ENCODE measurements around the gene FAM20C.

The FAM20C gene

DNA sequence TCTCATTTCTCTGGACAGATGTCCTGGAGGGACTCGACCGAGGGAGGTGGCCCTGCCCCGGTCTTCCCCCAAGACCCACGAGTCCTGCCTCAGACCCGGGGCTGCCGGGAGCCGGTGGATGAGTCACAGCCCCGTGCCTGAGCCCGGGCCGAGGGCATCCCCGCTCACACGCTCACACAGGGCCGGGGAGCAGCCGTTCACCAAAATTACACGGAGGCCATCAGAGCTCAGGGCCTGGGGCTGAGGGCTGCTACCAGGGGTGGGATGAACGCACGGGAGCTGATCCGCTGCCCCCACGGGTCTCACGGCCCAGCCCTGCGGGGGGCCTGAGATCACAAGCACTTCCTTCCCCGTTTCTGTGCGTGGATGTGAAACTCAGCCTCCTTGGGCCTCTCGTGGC is 17.5 kb downstream of the FAM20C start:
- no peak for DNase-seq (ENCODE audit: low spot score)

DNA sequence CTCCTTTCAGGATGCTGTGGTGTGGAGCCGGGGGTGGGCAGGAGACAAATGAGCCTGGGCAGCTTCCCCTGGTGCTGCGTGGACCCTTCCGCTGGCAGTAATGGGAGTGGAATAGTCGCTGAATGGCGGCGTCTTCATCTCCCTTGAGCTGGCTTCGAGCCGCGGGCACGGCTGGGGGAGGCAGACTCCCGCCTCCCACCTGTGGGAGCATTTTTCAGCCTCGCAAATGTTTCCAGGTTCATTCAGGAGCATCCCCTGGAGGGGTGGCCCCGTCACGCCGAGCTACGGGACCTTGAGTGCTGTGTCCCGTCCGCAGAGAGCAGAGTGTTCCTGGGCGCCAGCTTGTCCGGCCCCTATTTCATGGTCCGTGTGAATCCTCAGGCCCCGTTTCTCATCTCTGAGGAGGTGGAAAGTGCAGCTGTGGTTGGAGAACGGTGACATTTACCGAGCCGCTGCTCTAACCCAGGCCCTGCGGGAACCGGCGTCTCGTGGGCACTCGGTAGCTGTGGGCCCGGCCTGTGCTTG is 18.1 kb downstream of the FAM20C start:
- DNase-seq (ENCODE audit: low spot score) = no peak

DNA sequence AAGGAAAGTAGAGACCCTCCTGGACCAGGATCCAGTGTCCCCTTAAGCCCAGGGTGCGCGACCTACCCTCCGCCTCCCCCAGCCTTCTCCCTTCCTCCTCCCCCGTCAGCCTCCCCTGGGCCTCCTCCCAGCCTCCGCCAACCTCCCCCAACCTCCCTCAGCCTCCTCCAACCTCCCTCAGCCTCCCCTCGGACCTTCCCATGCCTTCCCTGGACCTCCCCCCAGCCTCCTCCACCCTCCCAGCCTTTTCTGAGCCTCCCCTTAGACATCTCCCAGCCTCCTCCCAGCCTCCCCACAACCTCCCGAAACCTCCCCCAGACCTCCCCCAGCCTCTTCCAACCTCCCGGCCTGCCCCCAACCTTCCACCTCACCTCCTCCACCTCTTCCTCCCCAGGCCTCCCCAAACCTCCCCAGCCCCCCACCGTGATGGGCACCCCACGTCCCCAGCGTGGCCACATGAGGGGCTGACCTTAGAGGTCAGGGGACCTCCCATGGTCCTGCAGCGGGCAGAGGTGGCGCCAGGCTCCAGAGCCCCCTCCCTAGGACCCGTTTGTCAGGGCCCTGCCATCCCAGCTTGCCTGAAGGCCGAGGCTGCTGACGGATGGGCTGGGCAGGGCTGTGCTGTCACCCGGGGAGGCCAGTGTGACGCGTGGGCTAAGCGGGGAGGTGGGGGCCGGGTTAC is 18.8 kb downstream of the FAM20C start:
- DNase-seq (ENCODE audit: low spot score) = no peak

DNA sequence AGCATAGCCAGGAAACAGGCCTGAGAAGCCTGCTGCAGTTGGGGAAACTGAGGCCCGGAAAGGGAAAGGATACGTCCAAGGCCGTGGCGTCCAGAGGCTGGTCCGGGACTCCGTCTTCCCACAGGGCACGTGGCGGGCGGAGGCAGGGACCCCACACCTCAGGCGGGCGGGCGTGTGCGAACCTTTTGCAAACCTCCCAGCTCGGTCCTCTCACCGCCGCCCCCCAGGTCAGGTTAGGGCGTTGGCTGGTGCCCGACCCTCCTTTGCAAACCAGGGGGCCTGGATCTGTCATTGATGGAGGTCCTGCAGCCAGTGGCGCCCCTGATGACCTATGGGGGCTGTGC is 19.3 kb downstream of the FAM20C start:
- no peak for DNase-seq (ENCODE audit: low spot score)

DNA sequence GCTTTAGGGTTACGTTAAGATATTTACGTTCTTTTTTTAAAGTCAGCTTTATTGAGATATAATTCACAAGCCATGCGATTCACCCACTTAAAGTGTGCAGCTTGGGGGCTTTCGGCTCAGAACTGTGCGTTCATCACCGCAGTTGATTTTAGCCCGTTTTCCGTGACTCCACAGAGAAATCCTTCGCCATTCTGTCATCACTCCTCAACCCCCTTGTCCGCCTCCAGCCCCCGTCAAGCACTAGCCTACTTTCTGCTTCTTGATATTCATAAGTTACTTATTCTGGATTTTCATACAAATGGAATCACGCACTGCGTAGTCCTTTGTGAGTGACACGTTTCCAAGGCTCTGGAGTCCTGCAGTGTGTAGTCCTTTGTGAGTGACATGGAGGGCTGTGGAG is 20.4 kb downstream of the FAM20C start:
- DNase-seq (ENCODE audit: low spot score) = no peak

DNA sequence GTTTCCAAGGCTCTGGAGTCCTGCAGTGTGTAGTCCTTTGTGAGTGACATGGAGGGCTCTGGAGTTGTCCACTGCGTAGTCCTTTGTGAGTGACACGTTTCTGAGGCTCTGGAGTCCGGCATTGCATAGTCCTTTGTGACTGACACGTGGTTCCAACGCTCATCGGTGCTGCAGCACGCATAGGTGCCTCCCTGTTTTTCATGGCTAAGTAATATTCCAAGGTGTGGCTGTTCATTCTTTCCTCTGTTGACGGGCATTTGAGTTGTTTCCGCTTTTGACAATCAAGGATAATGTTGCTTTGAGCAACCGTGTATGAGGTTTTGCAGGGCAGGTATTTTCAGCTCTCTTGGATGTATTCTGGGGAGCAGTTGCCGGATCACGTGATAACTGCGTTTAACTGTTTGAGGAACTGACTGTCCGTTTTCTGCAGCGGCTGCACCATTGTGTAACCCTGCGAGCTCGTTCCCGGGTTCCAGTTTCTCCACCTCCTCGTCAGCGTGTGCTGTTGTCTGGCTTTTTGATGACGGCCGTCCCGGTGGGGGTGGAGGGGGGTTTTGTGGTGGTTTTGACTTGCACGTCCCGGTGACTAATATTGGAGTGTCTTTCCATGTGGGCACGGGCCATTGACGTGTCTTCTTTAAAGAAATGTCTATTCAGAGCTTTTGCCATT is 21.1 kb downstream of the FAM20C start:
- DNase-seq (ENCODE audit: low spot score) = no peak

DNA sequence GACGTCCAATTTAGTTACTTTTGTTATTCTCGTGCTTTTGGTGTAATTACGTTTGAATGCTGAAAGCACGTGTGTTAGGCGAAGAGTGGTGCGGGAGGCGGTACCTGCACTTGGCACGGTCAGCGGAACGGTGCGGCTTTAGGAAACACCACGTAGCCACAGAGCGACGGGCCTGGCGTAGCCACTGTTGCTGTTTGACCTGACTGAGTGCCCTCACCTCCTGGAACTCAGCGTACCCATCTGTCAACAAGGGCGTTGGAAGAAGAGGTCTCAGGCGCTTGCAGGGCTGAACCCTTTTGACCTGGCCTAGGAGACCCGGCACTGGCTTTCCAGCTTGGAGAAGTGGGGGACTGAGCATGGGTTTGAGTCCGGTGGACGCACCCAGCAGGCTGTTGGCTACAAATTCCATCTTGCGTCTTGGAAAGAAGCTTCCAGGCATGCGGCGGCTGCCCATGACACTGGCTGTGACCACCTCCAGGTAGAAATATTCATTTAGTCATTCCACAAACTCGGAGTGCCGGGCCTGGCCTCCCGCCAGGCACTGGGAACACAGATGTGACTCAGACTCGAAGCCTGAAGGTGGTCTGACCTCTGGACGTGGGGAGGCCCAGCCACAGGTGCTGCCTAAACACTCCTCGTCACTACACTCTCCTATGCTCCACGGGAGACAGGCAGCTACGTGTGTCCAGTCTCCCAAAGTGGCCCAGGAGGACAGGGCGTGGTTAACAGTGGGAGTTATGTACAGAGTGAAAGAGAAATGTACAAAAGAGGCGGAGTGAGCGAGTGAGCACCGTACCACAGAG is 22.2 kb downstream of the FAM20C start:
- no peak for DNase-seq (ENCODE audit: low spot score)

DNA sequence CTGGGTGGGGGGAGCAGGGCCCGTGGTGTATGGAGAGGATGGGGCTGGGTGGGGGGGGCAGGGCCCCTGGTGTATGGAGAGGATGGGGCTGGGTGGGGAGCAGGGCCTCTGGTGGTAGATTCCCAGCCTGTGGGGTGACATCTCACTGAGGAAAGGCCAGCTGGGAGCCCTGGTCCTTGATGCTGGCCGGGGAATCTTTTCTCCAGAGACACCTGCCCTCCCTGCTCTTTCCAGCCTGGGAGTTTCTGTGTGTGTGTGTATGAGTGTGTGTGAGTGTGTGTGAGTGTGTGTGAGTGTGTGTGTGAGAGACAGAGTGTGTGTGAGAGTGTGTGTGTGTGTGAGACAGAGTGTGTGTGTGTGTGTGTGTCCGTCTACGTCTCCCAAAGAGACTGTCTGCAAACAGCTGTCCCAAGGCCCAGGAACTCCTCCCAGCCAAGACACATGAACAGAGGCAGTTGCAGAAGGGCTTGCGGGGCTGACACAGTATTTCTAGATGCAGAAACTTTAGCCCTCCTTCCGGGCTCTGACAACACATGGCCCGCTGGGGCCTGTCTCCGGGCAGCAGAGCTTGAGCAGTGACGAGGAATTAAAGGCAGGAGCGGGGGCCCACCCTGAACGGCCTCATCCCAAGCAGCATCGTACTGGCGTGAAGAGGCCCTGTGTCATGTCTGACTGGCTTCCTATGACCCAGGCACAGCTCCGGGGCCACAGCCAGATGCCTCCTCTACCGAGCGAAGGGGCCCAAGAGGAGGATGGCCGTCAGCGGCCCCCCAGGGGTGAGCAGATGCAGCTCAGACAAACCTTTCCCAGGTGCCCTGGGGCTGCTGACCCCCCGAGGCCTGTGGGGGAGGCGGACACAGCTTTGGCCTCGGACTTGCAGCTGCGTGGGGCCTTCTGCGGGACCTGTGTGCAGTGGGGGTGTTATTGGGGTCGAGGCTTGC is 24.3 kb downstream of the FAM20C start:
- no peak for DNase-seq (ENCODE audit: low spot score)

DNA sequence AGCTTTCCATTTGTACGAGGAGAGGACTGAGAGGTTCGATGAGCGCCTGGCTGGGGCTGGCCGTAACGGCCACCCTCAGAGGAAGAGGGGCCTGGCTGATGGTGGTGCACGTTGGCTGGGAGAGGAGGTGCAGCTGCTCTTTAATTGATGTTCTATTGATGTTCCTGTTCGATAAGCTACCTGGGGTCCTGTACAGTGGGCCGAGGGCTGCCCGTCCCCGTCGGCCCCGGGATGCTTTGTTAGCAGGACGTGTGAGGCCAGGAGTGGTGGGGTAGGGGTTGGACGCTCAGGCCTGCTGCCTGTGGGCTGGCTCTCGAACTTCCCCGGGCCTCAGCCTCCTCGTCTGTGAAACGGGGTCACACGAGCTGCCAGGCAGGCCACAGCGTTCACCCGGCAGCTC is 25.4 kb downstream of the FAM20C start:
- no peak for DNase-seq (ENCODE audit: low spot score)

DNA sequence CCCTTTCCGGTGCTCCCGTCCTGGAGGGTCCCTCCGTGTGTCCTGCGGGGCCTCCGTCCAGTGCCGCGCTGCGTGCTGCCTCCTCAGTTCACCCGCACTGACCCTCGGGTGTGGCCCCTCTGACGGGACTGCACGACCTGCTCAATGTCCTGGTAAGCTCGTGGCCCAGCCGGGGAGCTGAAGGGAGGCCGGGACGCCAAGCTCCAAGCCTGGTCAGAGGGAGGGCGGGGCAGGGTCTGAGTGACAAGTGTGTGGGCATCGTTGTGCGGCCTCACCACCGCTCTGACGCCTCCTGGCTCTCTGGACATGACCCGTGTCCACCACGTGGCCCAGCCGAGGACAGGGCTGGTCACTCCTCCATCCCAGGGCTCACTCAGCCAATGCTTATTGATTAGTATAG is 25.9 kb downstream of the FAM20C start:
- no peak for DNase-seq (ENCODE audit: low spot score)

DNA sequence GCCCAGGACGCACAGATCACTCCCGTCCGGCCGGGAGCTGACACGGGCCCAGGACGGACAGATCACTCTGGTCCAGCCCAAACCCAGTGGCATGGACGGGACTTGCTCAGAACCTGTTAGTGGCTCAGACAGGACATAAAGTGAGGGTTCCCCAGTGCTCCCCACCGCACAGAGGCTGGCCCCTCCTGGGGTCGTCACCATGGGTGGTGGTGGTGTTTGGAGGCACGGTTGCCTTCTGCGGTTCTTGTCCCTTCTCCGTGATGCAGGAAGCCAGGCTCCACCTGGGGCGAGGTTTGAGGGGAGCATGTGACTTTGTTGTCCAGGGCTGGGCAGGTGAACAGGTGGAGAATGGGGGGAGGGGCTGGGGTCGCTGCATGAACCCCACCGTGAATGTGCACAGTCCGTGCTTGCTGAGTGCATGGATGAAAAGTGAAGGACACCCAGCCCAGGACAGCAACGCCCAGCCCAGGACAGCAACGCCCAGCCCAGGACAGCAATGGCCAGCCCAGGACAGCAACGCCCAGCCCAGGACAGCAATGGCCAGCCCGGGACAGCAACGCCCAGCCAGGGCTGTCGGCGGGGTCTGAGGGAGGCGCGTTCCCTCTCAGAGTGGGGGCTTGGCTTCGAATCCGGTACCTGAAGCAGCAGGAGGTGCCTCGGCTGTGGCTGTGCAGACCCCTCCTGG is 26.7 kb downstream of the FAM20C start:
- no peak for DNase-seq (ENCODE audit: low spot score)

DNA sequence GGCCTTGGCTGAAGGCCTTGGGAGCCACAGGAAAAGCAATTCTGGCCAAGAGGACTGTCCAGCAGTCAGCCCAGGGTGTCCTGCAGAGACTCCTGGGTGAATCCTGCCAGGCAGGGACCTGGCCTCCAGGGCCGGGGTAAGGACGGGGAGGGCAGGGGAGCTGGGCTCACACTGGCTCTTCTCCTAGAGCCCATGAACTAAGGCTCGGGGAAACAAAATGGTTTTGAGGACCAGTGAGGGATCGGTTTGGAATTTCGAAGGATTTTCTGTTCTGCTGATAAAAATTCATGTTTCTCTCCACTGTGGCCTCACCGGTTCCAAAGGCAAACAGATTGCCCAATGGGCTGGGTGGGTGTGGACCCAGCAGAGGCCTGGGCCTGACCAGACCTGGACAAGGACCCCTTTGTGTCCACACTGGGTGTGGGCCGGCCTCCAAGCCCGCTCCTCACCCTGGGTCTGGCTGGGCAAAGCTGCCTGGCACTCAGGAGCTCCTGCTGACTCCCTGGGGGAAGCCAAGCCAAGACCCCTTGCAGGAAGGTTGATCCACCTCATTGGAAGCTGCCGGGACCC is 27.3 kb downstream of the FAM20C start:
- DNase-seq (ENCODE audit: low spot score) = peak; percentile 84

DNA sequence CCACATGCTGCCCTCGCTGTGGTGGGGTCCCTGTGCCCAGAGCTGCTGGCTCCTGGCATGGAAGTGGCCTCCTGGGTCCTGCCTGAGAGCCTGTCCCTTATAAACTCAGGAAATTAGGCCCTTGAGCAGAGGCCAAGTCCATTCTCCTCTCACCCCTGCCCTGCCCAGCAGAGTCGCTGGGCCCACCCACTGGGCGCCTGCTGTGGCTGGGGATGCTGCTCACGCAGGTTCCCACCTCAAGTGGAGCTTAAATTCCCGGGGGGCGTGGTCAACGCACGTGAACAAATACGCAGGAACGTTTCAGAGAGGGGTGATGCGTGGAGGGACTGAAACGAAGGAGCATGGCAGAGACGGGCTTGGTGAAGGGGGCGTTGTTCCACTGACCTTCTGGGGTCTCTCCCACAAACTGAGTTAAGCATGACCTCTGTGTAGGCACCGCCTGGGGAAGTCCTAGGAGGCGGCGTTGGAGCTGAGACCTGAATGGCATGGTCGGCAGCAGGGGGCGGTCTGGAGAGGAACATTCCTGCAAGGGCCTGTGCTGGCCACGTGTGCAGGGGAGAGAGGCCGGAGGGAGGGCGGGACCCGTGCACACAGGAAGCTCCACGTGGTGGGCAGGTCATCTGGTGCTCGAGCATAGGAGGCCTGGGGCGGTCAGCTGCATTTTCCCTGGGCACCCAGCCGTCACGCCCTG is 27.9 kb downstream of the FAM20C start:
- DNase-seq (ENCODE audit: low spot score) = no peak

DNA sequence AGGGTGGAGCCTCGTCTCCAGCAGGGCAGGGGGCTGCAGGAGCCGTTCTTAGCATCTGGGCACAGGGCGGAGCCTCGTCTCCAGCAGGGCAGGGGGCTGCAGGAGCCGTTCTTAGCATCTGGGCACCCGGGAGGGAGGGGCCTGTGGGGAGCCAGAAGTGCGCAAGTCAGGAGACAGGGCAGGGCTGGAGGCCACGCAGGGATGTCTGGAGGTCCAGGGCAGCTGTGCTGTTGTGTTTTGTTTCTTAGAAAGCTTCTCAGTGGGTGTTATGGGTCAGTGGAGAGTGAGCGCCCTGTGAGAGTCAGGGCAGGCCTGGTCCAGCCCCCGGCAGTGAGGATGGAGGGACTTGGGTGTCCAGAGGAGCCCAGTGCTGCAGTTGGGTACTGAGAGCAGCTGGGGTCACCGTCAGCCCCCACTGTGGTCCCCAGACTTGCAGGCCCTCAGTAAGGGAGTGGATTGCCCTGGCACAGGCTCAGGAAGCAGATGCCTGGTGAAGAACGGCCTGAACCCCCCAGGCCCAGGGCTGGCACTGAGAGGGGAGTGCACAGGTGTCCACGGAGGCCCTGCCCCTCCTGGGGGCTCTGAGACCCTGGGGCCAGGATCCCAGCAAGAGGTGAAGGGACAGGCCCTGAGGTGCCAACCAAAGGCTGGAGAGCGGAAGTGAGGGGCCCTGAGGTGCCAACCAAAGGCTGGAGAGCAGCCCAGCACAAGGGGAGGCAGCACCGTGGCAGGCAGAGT is 29.8 kb downstream of the FAM20C start:
- DNase-seq (ENCODE audit: low spot score) = no peak

DNA sequence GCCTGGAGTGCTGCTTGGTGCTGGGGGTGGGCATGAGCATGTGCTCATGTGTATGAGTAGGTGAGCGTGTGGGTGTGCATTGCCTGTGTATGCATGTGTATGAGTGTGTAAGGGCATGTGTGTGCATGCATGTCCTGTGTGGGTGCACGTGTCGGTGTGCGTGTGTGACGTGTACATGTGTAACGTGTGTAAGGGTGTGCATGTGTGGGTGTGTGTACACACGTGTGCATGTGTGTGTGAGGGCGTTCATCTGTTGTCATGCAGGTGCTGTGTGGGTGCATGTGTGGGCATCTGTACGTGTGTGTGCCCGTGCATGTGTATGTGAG is 30.3 kb downstream of the FAM20C start:
- DNase-seq (ENCODE audit: low spot score) = no peak

DNA sequence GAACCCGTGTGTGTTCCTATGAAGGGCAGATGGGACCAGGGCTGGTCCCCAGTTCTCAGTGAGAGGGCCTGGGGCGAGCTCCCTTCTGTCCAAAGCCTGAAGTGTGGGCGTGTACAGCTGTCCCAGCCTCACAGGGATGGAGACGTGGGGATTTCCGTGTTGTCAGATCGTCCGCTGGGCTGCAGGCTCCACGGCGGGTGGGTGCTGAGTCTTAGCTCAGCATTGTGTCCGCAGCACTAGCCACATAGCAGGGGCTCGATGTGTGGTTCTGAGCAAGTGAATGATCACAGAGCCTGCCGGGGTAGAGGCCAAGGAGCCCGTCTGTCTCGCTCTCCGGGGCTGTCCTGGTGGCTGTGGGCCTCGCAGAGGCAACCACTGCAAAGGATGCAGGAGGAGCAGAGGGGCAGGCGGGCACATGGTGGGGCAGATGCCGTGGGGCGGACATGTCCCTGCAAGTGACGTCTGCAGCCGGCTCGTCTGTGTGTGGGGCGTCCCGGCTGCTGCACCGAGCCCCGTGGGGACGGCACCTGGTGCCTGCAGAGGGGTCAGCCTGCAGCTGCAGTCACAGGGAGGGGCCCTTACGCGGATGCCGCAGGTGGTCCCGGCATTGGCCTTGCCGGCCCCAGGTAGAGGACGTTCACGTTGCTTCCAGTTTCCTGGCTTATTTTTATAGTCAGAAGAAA is 30.9 kb downstream of the FAM20C start:
- no peak for DNase-seq (ENCODE audit: low spot score)

DNA sequence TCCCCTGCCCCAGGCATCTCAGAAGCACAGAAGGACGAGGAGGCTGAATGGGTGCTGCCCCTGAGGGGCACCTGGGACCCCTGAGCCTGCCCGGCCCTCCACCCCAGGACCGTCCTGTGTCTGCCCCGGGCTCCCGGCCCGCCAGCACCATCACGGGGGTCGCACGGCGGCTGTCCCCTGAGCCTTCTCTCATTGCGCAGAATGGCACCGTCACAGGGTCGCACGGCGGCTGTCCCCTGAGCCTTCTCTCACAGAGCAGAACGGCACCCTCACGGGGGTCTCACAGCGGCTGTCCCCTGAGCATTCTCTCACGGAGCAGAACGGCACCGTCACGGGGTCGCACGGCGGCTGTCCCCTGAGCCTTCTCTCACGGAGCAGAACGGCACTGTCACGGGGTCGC is 31.5 kb downstream of the FAM20C start:
- no peak for DNase-seq (ENCODE audit: low spot score)

DNA sequence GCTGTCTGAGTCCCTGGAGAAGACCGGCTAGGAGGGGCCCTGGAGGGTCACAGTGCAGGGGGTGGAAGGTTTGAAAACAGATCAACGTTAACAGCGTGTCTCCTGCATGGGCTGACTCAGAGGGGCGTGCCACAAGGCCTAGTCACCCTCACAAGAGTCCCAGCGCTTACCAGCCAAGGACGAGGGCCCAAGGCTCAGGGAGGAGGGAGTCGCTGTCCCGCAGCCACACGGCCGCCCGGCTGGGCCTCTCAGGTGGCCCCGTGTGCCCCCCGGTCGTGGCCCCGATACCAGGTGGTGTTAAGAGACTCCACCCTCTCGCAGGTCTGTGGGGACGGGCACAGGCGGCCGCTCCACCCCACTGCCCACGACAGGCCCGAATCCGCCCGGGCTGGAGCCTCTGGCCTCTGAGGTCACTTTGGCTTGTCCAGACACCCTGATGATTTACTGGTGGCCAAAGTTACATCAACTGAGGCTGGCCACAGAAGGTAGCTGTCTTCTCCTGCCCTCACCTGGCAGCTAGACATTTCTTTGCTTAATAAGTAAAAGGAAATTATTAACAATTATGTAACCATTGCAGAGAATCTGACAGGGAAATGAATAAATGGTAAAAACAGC is 34.0 kb downstream of the FAM20C start:
- no peak for DNase-seq (ENCODE audit: low spot score)

DNA sequence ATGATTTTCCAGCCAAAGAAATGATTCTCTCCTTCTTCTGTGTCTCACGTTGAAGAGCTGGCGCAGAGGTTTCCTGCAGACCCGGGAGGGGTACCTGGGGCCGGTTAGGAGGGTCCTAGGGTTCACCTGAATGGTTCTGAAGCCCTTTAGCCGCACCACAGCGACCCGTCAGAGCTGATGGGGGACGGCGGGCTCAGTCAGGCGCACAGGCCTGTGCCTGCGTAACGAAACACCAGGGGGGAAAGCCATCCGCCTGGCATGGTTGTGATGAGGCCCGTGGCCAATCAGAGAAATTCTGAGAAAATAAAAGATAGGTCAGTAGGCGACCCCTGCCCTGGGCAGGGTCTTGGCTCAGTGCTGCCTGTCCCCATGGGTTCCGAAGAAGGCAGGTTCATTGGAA is 35.6 kb downstream of the FAM20C start:
- DNase-seq (ENCODE audit: low spot score) = no peak

Measured in Ammon's horn (tissue), 1 donor.